Measurements from ENCODE around the gene NDST3.

DNA sequence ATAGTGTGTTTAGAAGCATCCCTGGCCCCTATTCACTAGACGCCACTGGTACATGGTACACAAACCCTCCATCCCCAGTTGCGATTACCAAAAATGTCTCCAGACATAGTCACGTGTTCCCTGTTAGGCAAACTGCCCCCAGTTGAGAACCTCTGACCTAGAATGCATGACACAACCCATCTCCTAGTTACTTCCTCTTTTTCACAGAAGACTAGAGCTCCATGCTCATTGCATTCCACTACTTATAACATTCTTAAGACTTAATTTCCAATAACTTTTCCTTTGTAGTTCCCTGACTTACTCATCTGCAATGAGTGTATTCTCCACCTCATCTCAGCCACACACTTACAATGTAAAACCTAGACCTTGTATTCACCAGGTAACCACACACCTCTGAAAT lies 249.9 kb downstream of the NDST3 start:
- TF ChIP-seq POLR2A (IDR thresholded peaks at IDR 0.05; ENCODE audit: low read length) (no peak), GATA1 (IDR thresholded peaks at IDR 0.05; ENCODE audit: low read depth, low read length) (no peak)
